T-helper 1 cell (primary cell): ENCODE results near the gene HHEX.

ENCODE experiments used
- DNase-seq, 5 donors: peaks; one replicate each; pipeline ENCODE4 v3.0.0-alpha.2; 2012 to 2020

Gene HHEX

DNA sequence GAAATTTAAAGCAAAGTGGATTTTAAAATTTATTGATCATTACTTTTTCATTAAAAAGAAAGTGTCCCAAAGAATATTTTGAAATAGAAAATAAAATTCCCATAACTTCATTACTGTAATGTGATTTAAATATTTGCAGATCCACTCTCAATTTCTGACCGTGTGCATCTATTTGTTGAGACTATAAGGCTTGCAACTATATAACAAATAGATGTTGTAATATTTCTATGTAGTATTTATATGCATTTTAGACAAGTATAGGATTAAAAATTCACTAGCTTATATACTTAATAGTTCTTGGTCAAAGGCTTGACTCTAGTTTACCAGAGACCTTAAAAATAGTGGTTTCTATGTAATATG is 3.8 kb downstream of the HHEX start:
- DNase-seq = no peak

DNA sequence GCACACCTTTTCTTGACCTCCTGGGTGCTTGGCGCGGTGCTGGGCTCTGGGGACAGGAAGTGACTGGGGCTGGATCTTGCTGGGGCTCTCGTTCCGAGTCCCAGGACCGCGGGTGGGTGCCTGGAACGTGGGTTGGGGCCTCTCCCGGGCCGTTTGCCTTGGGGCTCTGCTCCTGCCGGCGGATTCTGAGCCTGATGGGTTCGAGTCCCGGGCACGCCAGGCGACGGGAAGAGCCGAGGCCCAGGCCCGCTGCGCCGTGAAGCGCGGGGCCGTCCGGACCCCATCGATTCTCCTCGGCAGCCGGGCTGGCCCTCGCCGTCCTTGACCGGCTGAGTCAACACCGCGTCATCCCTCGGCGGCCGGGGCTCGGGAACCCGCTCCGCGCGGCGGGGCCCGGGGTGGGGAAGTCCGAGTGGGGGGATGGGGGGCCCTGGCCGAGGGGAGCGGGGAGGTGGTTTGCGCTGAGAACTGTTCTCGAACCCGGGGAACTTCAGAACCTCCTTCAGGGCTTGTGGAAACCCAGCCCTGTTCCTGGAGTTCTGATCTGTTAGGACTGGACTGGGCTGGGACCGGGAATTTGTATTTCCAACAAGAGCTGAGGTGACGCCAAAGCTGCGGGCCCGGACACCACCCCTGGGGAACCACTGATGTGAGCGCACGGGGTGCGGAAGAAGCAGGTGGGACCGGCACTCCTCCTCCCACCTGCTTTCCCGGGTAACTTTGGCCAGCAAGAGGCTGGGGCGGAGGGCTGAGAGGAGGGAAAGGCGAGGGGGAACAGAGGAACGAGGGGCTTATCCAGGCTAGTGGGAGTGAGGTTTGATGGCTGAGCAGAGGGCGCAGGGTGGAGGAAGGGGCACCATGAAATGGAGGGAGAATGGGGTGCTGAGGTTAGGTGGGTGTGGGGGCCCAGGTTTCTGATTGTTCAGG is 6.2 kb downstream of the HHEX start:
- no peak for DNase-seq

DNA sequence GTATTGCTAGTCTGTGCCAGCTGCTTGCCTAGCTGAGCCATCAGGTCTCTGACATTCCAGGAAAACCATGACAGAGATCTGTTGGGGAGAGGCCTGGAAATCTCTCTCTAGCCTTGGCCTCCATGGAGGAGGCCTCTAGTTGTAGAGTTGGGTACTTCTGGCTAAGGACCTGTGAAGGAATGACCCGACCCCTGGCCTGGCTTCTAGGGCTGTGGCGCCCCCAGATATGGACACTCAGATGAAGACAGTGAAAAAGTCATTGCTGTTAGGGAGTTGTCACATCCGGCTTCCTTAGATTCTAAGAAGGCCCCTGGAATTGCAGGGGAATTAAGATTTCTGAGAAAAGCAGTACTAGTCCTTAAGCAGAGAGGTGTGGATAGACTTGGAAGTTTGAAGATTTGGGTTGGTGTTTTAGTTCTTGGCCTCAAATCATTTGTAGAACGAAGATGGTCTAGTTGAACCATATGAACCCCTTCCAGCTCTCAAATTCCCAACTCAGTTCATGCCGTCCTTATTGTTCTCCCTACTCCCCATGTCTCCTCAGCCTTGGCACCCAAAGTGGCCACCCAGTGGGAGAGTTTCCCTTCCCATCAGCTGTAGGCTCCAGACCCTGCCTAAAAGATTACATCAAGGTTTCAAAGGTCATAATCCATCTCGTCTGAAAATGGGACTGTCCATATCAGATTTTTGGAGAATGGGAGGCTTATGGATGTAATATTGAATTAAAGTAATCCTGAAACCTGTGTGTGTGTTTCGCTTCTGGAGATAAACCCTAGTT is 7.0 kb downstream of the HHEX start:
- no peak for DNase-seq

- DNase-seq = no peak
Observed at GRCh38 chr10:92697663-92698511, 8.1 kb downstream of the HHEX start.

DNA sequence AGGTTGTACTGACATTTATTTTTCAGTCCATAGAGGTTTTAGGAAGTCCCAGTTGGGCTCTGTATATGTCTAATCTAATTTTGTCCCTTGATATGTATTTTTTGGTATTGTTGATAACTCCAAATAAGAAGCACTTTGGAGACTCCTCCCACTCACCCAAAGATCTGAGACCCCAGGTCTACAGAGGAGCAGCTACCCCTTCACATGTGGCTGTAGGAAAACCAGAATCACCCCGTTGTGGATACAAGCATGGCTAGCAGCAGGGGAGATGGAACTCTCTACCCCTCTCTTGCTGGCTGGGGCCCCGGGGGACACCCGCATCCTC is 9.4 kb downstream of the HHEX start:
- no peak for DNase-seq

- peak in 2 of 5 donors; percentile 9 to 39 for DNase-seq
Observed at GRCh38 chr10:92699518-92700381, 10.0 kb downstream of the HHEX start.

DNA sequence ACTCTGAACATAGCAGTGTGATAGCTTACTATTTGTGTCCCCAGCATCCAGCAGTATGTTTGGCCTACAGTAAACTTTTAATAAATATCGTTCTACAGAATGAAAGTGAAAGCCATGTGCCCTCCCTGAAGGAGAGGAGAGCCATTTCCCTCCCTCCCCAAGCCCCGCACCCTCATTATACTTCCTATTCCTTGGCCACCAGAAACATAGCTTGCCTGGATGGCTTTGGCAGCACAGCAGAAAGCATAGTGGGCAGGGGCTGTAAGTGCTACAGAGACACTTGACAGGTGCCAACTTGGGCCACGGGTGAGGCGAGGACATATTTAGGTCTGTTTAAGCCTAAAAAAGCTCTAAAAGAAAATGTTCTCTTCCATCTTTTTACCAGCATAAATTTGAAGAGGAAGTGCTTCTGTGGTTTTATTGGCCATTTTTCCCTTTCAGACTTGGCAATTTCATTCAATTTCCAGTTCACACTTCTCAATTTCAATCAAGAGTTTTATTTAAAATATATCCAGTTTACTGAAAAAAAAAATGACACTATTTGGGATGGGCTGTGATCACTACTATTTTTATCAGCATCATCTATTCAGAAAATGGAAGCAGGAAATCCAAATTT is 12.7 kb downstream of the HHEX start:
- DNase-seq = no peak

DNA sequence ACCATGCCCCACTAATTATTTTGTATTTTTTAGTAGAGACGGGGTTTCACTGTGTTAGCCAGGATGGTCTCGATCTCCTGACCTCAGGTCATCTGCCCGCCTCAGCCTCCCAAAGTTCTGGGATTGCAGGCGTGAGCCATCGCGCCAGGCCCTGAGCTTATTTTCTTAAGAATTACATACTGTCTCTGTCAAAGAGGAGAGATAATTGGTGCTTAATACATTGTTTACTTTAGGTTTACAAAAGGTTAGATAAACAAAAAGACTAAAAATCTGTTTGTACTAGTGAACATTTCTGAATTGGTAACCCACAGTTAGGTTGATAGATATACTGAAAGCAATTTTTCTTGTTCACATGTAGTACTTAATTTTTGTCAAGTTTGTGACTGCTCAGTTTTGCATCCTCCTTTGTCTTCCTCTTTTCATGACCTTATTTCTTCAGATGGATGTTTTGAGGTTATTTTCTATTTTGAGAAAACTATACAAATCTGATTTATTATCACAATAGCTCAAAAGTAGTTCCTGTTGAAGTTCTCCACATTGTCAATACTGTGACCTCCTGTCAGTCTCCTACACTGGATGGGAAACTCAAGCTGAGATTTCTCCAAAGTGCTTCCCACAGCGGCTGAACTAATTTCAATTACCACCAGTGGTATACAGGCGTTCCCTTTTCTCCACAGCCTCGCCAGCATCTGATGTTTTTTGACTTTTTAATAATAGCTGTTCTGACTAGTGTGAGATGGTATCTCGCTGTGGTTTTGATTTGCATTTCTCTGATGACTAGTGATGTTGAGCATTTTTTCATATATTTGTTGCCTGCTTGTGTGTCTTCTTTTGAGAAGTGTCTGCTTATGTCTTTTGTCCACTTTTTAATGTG is 22.5 kb downstream of the HHEX start:
- DNase-seq = no peak

DNA sequence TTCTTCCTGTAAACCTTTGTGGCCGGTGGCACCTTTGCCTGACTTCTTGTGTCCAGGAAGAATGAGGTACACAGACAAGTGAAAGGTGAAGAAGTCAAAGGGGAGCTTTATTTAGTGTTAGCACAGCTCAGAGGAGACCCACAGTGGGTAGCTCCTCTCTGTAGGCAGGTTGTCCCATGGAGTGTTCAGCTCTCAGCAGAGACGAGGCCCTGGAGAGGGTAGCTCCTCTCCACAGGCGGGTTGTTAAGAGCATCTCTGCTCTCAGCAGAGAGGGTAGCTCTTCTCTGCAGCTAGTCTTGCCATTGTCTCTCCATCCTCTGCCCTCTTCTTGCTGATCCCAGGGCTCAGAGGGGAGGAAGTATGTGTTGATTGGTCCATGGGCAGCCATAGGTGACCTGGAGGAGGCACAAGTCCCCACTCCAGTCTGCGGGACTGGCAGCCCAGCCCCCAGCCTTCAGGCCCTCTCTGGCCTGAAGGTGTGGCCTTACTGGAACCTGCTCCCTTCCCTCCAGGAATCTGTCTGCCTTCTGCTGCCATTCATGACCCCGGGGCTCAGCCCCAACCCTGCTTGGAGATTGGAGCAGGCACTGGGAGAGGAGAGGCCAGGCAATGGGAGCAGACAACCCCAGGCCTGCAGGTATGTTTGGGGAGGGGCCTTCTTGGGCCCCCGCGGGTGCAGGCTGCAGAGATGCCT is 24.5 kb downstream of the HHEX start:
- no peak for DNase-seq

- DNase-seq = no peak
Observed at GRCh38 chr10:92714872-92715271, 25.1 kb downstream of the HHEX start.

GRCh38 chr10:92719991-92720830 is 30.5 kb downstream of the HHEX start:
- DNase-seq = no peak

DNA sequence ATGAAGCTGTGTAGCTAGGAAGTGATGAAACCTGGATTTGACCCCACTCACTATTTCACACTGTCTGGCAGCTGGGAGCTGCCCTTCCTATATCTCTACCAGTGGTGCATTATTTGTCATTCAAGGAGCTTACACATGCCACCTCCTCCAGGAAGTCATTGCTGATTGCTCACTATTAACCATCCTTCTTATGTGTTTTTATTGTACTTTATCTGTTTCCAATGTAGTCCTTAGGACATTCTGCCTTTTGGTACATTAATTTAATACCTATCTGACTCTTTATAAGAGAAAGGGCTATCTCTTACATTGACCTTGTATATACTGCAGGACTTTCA is 31.0 kb downstream of the HHEX start:
- no peak for DNase-seq

- DNase-seq = no peak
Observed at GRCh38 chr10:92722349-92722748, 32.6 kb downstream of the HHEX start.

GRCh38 chr10:92727141-92727540 is 37.4 kb downstream of the HHEX start:
- DNase-seq = no peak

- DNase-seq = no peak
Observed at GRCh38 chr10:92727550-92727949, 37.8 kb downstream of the HHEX start.

DNA sequence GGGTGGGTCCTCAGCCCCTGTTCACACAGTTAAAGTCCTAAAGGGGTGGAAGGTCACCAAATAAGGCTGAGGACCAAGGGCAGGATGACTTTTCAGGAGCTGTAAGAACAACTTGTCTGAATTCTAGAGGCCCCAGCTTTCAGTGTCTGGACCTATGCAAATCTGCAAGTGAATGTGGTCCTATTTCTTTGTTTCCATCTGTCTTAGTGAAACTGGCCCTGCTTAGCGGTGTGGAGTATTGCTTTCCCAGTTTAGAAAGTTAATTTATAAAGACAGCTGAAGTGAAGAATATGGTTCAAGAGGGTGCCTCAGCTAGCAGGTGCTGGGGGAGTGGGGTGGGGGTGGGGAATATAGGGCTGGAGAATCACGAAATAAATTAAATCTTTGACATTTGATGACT is 40.1 kb downstream of the HHEX start:
- no peak for DNase-seq

- no peak for DNase-seq
Observed at GRCh38 chr10:92732958-92733357, 43.2 kb downstream of the HHEX start.

DNA sequence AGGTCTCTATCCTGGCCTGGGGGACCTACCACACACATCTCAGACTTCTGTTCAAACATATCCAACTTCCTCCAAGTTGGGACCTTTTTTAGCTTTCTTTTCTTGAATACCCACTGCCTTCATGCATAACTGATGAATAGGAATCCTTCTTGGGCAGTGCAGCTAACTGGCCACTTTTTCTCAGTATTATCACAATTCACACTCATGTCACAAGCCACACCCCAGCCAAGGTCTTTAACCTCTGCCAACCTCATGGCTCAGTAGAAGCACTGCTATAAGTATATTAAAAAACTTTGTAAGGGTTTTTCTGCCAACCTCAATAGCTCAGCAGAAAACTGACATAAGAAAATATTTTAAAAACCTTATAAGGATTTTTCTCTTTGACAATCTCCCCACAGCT is 44.5 kb downstream of the HHEX start:
- DNase-seq = no peak

- DNase-seq = no peak
Observed at GRCh38 chr10:92735938-92736337, 46.2 kb downstream of the HHEX start.
